Breast epithelium (tissue), 4 donors: ENCODE data around the gene CADPS. TPM values are rescaled to one million over a fixed set of nuclear protein-coding genes. Genes with fewer than 3 reads are reported as not detected.

ENCODE experiments used
- DNase-seq, 2 donors: peaks; one replicate each; pipeline ENCODE4 v3.0.0-alpha.2; 2019; ENCODE audit warnings: low spot score in 2 of 2
- H3K27ac ChIP-seq, 2 donors: fragments of 200-600 bp; sonication (generic) in 1 of 2; one replicate each; pipeline ENCODE4 v1.5.1; 2016 to 2019; ENCODE audit warnings: mild to moderate bottlenecking in 1 of 2
- H3K27me3 ChIP-seq, 2 donors: fragments of 200-600 bp; sonication (generic) in 1 of 2; one replicate each; pipeline versions ENCODE4 v1.5.1 to v1.6.0; 2017 to 2019; ENCODE audit warnings: control low read depth in 1 of 2, mild to moderate bottlenecking in 1 of 2
- H3K36me3 ChIP-seq: fragments of 200-600 bp; one replicate; pipeline ENCODE4 v1.5.1; 2019
- H3K4me1 ChIP-seq, 2 donors: fragments of 200-600 bp; sonication (generic); one replicate each; pipeline ENCODE4 v1.5.1; 2016 to 2019; ENCODE audit warnings: control low read depth in 1 of 2
- H3K4me3 ChIP-seq, 3 donors: fragments of 200-600 bp; sonication (generic); 1 replicate in 2 of 3; 2 replicates in 1 of 3; pipeline ENCODE4 v1.5.1; 2016 to 2019; ENCODE audit warnings: mild to moderate bottlenecking in 3 of 3, moderate library complexity in 2 of 3
- H3K9me3 ChIP-seq, 2 donors: fragments of 200-600 bp; sonication (generic) in 1 of 2; one replicate each; pipeline ENCODE4 v1.5.1; 2016 to 2019; ENCODE audit warnings: control low read depth in 1 of 2
- POLR2A ChIP-seq: fragments of 450-650 bp; IDR thresholded peaks from one replicate; pipeline ENCODE4 v1.6.1; 2016; ENCODE audit warnings: antibody characterized with exemption, mild to moderate bottlenecking, moderate library complexity
- POLR2AphosphoS5 ChIP-seq, 3 donors: sonication (generic); formaldehyde crosslinking; IDR thresholded peaks; one replicate each; pipeline ENCODE4 v1.6.1; 2017; ENCODE audit warnings: antibody characterized with exemption in 3 of 3
- intact Hi-C: fragments of 100-400 bp; cut with DNase I; formaldehyde crosslinking; loops from one replicate; pipeline ENCODE4 v1.15.1; 2023; ENCODE audit warnings: low total_unique reads
- total RNA-seq, 3 donors: library from RNA; depleted of rRNA; stranded (reverse); fragments of >200 nt; gene quantifications; one replicate each; pipeline ENCODE4 v1.1.0, GENCODE V29; 2016
- TF ChIP-seq, protein P1 (sequence below), 3 donors: fragments of 450-650 bp; IDR thresholded peaks; one replicate each; pipeline ENCODE4 v1.5.1; 2016 to 2017; ENCODE audit warnings: antibody characterized with exemption in 3 of 3, mild to moderate bottlenecking in 3 of 3, moderate library complexity in 3 of 3

Gene CADPS
- total RNA-seq, 3 donors from 2014 or later, result under 0.01 to 45.8 (median 0.15) TPM

DNA sequence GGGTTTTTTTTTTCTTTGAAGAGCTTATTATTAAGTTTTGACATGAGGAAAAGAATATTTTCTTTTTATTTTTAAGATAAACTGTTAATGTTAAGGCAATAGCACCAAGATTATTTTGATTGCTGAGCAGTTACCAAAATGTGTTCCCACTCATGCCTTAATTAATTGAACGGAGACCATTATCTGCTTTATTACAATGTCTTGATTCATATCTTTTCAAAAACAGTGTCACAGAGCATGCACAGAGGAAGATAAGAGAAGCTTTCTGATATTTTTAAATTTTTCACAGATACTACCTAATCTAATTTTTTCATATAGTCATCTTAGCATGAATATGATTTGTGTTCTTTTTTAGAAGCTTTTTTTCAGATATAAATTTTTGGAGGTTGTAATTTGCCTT lies 395.2 kb downstream of the CADPS start:
- TF ChIP-seq POLR2AphosphoS5 (IDR thresholded peaks at IDR 0.05) (no peak), POLR2A (no peak)
- TF ChIP-seq, protein P1, sequence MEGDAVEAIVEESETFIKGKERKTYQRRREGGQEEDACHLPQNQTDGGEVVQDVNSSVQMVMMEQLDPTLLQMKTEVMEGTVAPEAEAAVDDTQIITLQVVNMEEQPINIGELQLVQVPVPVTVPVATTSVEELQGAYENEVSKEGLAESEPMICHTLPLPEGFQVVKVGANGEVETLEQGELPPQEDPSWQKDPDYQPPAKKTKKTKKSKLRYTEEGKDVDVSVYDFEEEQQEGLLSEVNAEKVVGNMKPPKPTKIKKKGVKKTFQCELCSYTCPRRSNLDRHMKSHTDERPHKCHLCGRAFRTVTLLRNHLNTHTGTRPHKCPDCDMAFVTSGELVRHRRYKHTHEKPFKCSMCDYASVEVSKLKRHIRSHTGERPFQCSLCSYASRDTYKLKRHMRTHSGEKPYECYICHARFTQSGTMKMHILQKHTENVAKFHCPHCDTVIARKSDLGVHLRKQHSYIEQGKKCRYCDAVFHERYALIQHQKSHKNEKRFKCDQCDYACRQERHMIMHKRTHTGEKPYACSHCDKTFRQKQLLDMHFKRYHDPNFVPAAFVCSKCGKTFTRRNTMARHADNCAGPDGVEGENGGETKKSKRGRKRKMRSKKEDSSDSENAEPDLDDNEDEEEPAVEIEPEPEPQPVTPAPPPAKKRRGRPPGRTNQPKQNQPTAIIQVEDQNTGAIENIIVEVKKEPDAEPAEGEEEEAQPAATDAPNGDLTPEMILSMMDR (IDR thresholded peaks at IDR 0.05), result no peak

DNA sequence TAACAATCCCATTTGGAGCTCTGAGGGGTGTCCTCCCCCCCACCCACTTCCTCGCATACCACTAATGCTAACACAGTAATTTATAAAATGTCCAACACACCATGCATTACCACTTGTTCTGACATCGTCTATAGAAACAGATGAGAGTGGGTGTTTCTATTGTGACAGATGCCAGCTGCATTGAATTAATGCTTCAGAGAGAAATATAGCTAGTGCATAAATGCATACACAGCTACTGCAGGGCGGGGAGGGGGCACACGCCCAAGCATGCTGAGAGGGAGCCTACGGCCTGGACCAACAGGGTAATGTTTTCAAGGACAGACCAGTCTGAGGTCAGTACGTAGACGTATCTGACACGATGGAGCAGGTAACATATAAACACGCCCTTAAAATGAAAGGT lies 395.9 kb downstream of the CADPS start:
- no peaks in the 10 kb centered on the region for H3K36me3 ChIP-seq
- no peak for DNase-seq
- no peak overlapping the region for H3K27ac ChIP-seq
- TF ChIP-seq POLR2A, result no peak
- TF ChIP-seq, protein P1 (IDR thresholded peaks at IDR 0.05), result no peak
- TF ChIP-seq POLR2AphosphoS5 (IDR thresholded peaks at IDR 0.05), result no peak
- no peaks in the 10 kb centered on the region for H3K9me3 ChIP-seq
- no peaks in the 10 kb centered on the region for H3K4me1 ChIP-seq
- H3K4me3 ChIP-seq, result no peak overlapping the region
- no peaks in the 10 kb centered on the region for H3K27me3 ChIP-seq
- intact Hi-C loops, result no loop called here

More for the DNA sequence above, 395.2 kb downstream of the CADPS start:
- H3K27me3 ChIP-seq, result no peaks in the 10 kb centered on the region
- H3K4me3 ChIP-seq, result no peak overlapping the region
- H3K9me3 ChIP-seq, result no peaks in the 10 kb centered on the region
- no peaks in the 10 kb centered on the region for H3K36me3 ChIP-seq
- no peak overlapping the region for H3K27ac ChIP-seq
- DNase-seq, result no peak
- H3K4me1 ChIP-seq, result no peaks in the 10 kb centered on the region
- intact Hi-C loops, result no loop called here

DNA sequence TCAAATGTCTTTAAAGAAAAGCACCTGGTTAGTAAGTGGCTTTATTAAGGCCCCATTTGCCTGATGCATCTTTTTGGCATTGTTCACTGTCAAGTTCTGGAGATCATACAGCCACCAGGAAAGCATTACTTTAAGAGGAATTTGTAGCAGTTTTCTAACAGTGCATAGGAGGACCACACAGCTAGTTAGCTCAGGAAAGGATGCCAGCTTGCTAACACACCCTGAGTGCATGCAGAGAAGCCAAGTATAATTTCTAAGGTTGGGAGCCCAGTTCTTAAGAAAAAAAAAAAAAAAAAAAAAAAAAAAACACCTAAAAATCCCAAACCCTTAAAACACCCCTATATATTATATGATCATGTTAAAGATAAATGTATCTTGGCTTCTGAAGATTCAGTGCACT lies 399.9 kb downstream of the CADPS start:
- Histone ChIP-seq H3K9me3 (no peaks in the 10 kb centered on the region), H3K27me3 (no peaks in the 10 kb centered on the region), H3K4me3 (no peak overlapping the region), H3K36me3 (no peaks in the 10 kb centered on the region), H3K4me1 (no peaks in the 10 kb centered on the region), H3K27ac (no peak overlapping the region)
- DNase-seq, result no peak
- intact Hi-C loops, result no loop called here
- TF ChIP-seq, protein P1 (IDR thresholded peaks at IDR 0.05), result no peak
- TF ChIP-seq POLR2A (no peak), POLR2AphosphoS5 (IDR thresholded peaks at IDR 0.05) (no peak)

DNA sequence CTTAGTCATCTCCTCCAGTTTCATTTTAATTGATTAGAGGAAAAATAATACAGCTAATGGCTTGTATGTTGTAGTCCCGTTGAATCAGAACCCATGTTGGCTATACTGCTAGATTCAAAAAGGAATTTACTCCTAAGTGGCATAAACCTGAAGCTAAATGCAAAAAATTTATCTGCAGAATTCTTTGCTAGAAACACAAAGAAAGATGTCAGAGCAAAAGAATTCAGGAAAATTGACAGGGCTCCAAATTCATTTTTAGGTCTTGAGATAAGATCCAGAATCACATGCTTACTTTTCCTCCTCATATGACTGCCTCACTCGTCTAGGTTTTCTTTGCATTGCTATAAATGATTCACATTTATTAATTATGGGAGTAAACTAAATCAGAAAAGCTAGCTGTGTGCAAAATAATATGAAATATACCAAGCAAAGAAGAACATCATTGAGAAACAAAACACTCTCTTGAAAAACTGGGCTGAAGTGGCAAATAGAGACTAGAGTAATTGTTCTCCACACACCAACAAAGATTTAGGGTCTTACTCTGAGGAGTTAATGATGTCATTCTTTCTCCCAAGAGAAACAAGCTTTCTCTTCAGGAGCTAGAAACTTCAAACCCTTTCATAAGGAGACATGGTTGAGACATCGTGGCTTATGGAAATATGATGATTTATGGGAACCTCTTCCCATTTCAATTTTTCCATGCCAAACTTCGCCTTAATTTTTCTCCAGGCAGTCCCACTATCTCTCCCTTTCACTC lies 407.1 kb downstream of the CADPS start:
- H3K4me3 ChIP-seq, result no peak overlapping the region
- intact Hi-C loops, result no loop called here

DNA sequence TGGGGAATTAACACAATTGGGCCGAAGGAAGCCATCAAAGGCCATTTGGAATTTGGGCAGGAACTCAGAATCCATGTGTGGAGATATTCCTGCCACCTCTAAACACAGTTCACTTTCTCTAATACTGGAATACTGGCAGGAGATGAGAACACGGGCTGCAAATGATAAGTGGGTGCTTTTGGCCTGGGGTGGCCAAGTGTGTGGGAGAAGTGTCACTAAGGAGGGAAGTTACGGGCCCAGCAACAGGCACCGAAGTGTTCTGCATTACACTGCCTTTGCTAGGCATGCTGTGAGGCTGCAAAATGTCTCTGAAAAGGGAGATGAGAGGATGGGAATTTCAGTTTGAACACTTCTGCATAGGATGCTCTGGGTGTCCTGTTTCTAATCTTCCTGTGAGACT lies 412.4 kb downstream of the CADPS start:
- no peaks in the 10 kb centered on the region for H3K4me1 ChIP-seq
- DNase-seq, result no peak
- intact Hi-C loops, result no loop called here
- H3K4me3 ChIP-seq, result no peak overlapping the region
- no peaks in the 10 kb centered on the region for H3K36me3 ChIP-seq
- no peak overlapping the region for H3K27ac ChIP-seq
- H3K9me3 ChIP-seq, result no peaks in the 10 kb centered on the region
- H3K27me3 ChIP-seq, result no peaks in the 10 kb centered on the region
- TF ChIP-seq POLR2A (no peak), POLR2AphosphoS5 (IDR thresholded peaks at IDR 0.05) (no peak)
- TF ChIP-seq, protein P1 (IDR thresholded peaks at IDR 0.05), result no peak

More for the DNA sequence above, 407.1 kb downstream of the CADPS start:
- TF ChIP-seq, protein P1 (IDR thresholded peaks at IDR 0.05), result no peak
- TF ChIP-seq POLR2AphosphoS5 (IDR thresholded peaks at IDR 0.05) (no peak), POLR2A (no peak)
- no peaks in the 10 kb centered on the region for H3K4me1 ChIP-seq
- no peaks in the 10 kb centered on the region for H3K36me3 ChIP-seq
- no peaks in the 10 kb centered on the region for H3K27me3 ChIP-seq
- H3K27ac ChIP-seq, result no peak overlapping the region
- H3K9me3 ChIP-seq, result no peaks in the 10 kb centered on the region
- no peak for DNase-seq
